Glomerular visceral epithelial cell (primary cell): ENCODE measurements around the gene HES4.
A peak's percentile ranks its signal among the peaks of the same experiment; 100 is the strongest.

ENCODE experiments used
- DNase-seq: peaks from one replicate; pipeline ENCODE4 v3.0.0-alpha.2; 2016; ENCODE audit errors: extremely low spot score

The HES4 gene

DNA sequence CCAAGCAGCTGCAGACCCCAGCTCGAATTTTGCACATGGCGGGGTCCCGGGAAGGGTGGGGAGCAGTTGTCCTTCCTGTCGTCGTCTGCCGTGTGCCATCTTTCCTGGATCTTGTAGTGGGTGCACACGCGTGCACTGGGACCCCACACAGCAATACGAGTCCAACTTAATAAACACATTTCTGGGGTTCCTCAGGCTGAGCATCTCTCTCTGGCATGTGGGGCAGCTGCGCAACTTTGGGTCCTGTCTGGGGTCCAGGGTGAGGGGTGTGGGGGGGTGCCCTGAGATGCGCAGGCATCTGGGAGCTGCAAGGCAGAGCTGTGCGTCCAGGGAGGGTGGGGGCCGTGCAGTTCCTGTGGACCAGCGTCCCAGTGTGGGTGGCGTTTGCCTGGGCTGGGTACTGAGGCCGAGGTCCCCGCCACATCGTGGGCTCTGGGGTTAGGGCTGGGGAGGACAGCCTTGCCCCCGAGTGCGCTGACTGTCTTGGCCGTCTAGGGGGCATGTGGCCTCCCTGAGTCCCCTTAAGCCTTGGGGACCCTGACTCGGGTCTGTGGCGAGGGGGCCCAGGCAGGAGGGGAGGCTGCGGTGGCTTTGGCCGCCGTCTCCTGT lies 34.3 kb downstream of the HES4 start:
- DNase-seq = no peak

DNA sequence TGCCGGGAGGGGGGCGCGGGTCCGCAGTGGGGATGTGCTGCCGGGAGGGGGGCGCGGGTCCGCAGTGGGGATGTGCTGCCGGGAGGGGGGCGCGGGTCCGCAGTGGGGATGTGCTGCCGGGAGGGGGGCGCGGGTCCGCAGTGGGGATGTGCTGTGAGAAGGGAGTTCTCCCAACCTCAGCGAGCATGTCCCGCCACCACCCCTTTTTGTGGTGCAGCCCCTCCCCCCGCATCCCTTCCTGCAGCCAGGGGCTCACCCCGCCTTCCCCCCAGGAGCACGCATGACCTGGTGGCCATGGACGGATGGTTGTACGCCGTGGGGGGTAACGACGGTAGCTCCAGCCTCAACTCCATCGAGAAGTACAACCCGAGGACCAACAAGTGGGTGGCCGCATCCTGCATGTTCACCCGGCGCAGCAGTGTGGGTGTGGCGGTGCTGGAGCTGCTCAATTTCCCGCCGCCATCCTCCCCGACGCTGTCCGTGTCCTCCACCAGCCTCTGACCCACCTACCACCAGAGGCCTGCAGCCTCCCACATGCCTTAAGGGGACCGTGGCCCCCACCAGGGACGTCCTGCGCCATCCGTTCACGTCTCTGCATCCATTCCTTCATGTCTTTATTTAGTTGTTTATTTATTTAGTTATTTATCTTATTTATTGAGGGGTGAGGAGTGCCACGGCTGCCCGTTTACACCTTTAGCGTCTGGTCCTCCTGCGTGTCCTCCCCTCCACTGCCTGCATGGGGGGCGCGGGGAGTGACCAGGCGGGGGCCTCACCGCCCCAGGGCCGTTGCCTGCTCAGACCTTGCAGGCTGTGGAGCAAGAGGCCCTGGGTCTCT lies 35.0 kb downstream of the HES4 start:
- no peak for DNase-seq

DNA sequence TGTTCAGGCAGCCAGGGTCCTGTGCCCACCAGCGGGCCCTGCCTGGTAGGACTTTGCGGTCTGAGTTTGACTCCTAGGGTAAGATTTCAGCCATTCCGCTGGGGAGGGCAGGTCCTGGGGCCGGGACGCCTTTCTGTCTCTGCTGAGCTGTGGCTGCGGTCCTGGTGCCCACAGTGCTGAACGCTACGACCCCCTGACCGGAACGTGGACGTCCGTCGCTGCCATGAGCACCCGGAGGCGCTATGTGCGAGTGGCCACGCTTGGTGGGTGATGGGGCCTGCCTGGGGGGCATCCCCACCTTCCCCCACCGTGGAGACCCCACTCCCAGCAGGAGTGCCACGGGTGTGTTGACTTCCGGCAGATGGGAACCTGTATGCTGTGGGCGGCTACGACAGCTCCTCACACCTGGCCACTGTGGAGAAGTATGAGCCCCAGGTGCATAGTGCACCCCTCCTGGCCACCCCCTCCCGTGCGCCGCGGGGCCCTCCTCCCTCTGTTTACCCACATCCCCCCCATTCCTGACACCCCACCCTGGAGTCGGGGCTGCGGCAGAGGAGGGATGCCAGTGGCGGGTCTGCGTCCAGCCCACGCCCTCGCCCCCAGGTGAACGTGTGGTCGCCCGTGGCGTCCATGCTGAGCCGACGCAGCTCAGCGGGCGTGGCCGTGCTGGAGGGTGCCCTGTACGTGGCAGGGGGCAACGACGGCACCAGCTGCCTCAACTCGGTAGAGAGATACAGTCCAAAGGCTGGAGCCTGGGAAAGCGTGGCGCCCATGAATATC lies 36.0 kb downstream of the HES4 start:
- no peak for DNase-seq

DNA sequence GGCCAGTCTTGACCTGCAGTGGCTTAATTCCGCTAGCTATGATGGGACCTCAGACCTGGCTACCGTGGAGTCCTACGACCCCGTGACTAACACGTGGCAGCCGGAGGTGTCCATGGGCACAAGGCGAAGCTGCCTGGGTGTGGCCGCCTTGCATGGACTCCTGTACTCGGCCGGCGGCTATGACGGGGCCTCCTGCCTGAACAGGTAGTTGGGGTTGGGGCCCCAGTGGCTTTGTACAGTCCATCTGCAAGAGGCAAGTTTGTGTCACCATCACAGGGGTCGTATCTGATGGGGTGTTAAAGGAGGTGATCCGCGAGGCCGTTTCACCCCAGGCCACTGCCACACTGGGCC lies 36.6 kb downstream of the HES4 start:
- no peak for DNase-seq

GRCh38 chr1:962381-963300 lies 37.3 kb downstream of the HES4 start:
- DNase-seq = no peak

DNA sequence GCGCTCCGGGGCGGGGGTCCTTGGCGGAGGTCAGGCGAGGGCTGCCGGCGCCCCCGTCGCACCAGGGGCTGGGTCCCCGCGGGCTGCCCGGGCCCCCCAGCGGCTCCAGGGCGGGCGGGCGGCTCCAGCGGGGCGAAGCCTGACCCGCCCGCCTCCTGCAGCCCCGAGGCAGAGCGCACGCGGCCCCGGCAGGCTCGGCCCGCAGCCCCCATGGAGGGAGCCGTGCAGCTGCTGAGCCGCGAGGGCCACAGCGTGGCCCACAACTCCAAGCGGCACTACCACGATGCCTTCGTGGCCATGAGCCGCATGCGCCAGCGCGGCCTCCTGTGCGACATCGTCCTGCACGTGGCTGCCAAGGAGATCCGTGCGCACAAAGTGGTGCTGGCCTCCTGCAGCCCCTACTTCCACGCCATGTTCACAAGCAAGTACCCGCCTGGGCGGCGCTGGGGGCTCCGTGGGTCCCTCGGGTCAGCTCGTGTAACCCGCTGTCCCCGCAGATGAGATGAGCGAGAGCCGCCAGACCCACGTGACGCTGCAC lies 38.7 kb downstream of the HES4 start:
- DNase-seq = no peak

DNA sequence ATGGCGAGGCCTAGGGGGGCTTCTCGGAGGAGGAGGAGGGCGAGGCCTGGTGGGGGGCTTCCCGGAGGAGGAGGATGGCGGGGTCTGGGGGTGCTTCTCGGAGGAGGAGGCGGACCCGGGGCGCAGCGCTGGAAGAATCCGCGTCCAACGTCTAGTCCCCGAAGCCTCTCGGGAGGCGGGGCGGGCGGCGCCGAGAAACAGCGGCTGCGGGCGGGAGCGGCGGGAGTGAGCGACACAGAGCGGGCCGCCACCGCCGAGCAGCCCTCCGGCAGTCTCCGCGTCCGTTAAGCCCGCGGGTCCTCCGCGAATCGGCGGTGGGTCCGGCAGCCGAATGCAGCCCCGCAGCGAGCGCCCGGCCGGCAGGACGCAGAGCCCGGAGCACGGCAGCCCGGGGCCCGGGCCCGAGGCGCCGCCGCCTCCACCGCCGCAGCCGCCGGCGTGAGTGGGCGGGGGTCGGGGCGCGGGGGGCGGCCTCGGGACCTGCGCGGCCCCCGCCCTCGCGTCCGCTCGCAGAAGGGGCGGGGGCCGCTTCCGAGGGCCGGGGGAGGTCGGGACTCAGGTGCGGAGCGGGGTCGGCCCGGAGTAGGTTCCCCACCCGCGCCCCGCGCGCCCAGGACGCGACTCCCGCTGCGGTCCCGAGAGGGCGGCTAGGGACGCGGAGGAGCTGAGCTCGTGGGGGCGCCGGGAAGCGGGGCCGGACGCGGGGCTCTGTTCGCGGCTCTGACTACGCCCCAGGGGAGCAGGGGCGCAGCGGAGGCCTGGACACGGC lies 39.4 kb downstream of the HES4 start, which contains the start of gene KLHL17:
TSS of gene KLHL17 (plus strand) at position 222 of the 769 bp plus-strand sequence. CDS start at position 332, 110 bp downstream.
- peak; percentile 64 for DNase-seq

DNA sequence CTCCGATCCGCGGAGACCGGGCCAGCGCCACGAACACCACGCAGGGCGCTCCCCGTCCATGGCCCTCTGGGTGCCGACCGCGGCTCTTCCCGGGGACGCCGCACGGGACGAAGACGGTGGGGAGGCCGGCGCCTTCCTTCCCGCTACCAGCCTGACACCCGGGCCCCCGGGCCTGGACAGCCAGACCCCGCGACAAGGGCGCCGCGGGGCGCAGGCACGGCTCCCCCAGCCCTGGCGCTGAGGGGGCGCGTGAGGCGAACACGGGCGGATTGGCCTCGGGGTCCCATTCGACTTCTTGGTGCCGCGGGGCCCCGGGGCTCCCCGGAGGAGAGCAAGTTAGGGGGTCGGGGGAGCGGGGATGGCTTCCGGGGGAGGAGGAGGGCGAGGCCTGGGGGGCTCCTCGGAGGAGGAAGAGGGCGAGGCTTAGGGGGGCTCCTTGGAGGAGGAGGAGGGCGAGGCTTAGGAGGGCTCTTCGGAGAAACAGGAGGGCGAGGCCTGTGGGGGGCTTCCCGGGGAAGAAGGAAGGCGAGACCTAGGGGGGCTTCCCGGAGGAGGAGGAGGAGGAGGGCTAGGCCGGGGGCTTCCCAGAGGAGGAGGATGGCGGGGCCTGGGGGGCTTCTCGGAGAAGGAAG lies 40.0 kb downstream of the HES4 start:
- DNase-seq = no peak

DNA sequence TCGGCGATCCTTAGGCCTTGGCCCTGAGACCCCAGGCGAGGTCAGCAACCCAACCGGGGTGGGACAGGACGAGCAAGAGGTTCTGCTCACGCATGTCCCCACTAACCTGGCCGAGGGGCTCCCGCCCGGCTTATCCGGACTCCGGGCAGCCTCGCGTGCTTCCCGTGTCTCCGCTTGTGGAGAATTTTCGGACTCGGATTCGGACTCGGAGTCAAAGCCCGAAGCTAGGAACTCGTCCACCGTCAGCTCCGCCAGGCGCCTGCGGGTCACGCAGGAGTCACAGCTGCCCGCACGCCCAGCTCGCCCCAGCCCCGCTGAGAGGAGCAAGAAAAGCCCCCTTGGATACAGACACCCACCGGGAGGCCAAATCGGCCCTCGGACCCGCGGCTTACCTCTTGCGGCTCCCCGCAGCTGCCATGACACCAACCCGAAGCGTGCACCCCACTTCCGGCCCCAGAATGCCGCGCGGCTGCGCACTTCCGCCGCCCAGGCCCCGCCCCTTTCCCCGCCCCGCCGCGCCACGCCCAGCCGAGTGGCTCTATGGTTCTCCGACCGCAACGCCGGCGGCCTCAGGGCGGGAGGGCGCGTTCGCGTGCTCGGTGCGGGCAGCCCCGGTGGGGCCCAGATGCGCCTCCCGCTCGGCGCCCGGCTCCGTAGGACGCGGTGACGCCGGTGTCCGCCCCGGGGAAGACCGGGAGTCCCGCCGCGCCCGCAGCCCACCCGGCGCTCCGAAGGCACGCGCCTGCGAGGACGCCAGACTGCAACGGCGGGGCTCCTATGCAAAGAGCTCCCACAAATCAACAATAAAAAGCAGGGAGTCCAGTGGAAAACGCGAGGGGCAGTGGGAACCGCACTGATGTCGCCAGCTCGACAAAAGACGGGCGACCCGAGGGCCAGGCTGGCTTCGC lies 40.8 kb downstream of the HES4 start, which contains the start of gene NOC2L:
TSS of gene NOC2L (minus strand) at position 434 of the 908 bp plus-strand sequence. CDS start at position 418, 16 bp downstream.
- DNase-seq = peak; percentile 91

DNA sequence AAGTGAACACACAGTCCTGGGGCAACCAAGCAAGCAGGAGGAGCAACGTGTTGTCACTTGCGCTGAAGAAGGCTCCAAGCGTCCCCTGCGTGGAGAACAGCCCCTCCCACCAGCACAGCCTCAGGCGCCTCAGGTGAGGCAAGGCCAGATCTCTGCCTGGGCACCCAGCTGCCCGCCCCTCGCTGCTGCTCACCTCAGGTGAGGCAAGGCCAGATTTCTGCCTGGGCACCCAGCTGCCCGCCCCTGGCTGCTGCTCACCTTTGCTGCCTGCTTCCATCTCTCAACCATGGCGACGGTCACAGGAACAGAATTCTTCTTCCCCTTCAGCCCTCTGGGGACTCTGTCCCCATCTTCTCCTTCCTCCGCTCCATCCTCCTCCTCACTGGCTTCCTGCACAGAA lies 43.3 kb downstream of the HES4 start:
- DNase-seq = no peak

DNA sequence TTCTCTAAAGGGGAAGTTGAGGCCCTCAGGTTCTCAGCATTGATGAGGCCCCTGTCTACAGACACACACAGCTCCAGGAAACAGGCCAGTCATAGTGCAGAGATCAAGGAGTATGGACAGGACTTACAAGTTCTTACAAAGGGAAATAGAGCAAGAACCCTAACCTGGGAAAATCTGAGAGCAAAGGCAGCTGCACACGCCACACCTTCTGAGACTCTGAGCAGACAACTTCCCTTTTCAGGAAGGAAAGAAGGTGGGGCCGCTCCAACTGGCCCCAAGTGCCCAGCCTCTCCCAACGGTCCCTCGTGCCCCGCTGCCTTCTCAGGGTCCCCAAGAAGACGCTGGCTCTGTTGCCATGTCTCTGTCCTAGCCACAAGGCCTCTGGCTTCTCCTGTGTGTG lies 44.4 kb downstream of the HES4 start:
- no peak for DNase-seq

GRCh38 chr1:954927-955326 lies 45.0 kb downstream of the HES4 start:
- DNase-seq = no peak

DNA sequence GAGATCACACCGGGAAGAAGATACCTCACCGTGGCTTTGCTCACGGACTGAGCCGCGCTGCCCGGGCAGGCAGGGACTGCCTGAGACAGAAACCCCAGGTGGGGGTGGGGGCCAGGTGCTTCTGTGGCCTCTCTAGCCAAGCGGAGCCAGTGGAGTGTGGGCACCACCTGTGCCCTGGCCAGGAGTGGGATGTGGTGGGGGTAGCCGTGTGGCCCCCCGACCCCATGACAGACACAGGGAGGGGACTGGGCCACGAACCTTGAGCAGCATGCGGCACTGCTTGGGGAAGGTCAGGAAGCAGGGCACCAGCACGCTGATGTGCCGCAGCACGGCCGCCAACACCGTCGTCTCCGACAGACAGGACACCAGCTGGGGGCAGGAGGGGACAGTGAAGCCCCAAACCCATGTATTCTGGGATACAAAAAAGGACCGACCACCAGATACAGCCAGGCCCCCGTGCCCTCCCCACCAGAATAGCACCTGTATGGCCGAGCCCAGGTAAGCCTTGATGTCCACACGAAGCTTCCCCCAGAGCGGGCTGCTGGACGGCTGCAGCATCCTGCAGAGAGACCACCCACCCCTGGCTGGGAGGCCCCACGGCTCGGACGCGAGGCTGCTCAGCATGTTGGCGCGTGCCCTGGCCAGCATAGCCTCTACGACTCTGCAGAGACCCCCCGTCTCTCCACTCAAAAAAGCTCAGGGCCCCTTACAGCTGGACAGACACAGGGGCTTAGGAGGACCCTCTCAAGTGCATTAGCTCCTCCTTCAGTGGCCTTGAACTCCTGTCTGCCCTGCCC lies 46.2 kb downstream of the HES4 start:
- DNase-seq = no peak

- no peak for DNase-seq
Measured at GRCh38 chr1:952603-953002, 47.3 kb downstream of the HES4 start.

GRCh38 chr1:952201-952600 lies 47.7 kb downstream of the HES4 start:
- DNase-seq = no peak

DNA sequence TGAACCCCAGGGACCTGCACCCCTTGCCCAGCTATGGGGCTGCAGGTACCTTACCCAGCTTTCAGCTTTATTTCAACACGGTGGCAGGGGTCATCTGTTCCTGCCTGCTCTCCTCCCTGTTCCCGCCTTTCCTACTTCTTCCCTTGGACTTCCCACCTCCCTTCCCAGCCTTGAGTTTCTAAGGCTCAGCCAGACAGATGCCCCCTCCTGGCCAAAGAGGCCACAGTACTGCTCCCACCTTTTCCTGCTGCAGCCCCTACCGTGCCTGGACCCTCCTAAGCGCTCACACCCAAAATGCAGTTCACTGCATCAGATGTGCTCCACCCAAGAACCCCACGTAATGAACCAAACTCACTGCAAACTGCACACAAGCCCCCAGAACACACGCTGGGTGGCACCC lies 48.5 kb downstream of the HES4 start:
- DNase-seq = no peak

DNA sequence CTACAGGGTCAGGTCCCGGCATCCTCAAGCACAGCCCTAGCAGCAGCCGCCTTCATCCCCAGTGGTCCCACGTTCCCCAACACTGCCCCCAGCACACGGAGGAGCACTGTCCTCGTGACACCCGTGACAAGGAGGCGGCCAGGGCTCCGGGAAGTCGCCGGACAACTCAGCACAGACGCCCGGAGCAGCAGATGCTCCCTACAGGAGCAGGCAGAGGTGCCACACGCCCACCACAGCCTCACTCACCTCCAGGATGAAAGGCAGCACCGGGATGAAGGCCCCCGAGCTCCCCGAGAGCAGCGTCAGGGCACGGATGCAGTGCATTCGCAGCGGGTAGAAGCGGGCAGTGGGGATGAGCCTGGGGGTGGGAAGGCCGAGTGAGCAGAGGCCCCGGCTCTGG lies 49.0 kb downstream of the HES4 start:
- DNase-seq = no peak

- no peak for DNase-seq
Measured at GRCh38 chr1:950268-950667, 49.6 kb downstream of the HES4 start.
